ENCODE results near the gene SIDT1. TPM values are rescaled to one million over a fixed set of nuclear protein-coding genes. Genes with fewer than 3 reads are reported as not detected.

The SIDT1 gene
- total RNA-seq, 1 donor from 2014 or later, result not detected

DNA sequence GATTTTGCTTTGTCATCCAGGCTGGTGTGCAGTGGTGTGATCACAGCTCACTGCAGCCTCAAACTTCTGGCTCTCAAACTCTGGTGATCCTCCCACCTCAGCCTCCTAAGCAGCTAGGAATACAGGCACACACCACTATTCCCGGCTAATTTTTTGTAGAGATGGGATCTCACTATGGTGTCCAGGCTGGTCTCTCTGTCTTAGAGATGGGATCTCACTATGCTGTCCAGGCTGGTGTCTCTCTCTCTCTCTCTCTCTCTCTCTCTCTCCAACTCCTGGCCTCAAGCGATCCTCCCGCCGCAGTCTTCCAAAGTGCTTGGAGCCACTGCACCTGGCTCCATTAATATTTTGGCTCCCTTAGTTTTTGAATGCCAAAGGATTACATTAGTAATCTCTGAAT lies 146.4 kb downstream of the SIDT1 start:
- DNase-seq (ENCODE audit: low read depth in 2 of 2), result no peak

Other genes starting within 250 kb of the SIDT1 start
- 0.22 and 0.79 TPM in 2 replicates for gene CFAP44, start 91.1 kb upstream of the SIDT1 start, total RNA-seq
- gene SPICE1, start 17.4 kb upstream of the SIDT1 start, total RNA-seq, result 2.2 and 3.0 TPM in 2 replicates
- gene USF3, start 164.1 kb downstream of the SIDT1 start, total RNA-seq, result 3.9 and 5.6 TPM in 2 replicates
- gene NAA50, start 213.7 kb downstream of the SIDT1 start, total RNA-seq, result 102 and 140 TPM in 2 replicates
- gene ATP6V1A, start 214.5 kb downstream of the SIDT1 start, total RNA-seq, result 104 and 163 TPM in 2 replicates

Measured in lung microvascular endothelial cell (primary cell).